ENCODE data around the gene ZBTB45. TPM values are rescaled to one million over a fixed set of nuclear protein-coding genes. Genes with fewer than 3 reads are reported as not detected.
A peak's percentile ranks its signal among the peaks of the same experiment; 100 is the strongest.
"Not testable (repeated sequence)": the region's sequence is repeated elsewhere in the genome, so short reads cannot be mapped to it uniquely, and the experiment has no call there.

ZBTB45 gene
- total and polyA plus RNA-seq, 5 experiments from 2014 or later, result 2.8 to 23.0 (median 5.3) TPM

DNA sequence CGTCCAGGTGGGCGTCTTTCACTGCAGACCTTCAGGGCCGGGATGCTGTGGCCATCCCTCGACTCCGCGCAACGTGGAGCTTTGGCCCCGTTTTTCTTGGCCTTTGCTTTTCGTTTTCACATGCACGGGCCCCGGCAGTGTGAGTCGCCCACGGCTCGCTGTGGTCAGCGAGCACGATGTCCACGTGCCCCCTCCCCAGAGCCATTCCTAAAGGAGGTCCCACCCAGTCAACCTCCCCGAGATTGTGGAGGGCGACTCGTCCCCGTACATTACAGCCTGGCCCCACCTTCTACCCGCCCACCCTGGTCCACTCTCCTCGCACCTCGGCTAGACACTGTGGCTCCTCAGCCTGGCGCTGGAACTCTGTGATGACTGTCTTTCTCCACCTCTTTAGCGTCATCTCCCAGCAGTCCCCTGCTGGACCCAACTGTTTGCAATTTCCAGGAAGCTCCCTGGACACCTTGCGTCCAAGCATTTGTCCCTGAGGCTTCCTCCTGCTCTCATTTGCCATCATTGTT, 43.1 kb downstream of the ZBTB45 start:
- H3K4me3 Mint-ChIP-seq, result peak overlapping the region; percentile 88 to 99 (median 96)
- H3K9me3 Mint-ChIP-seq, result no peaks in the 10 kb centered on the region
- H3K4me1 Mint-ChIP-seq, result peaks cover 7 to 22% (median 13%) of the 10 kb centered on the region in 4 donors
- no peaks in the 10 kb centered on the region for H3K27me3 Mint-ChIP-seq
- POLR2A ChIA-PET, result interaction anchor here (0.5 to 2.4 kb wide), 8 partner anchors 10 to 89 kb away, joined by 3 to 6 read pairs (median 4); partner anchors contain the start of genes CHMP2A, RPS5, ZBTB45 and ZNF324
- H3K36me3 Mint-ChIP-seq, result peaks cover 0 to 18% (median 0%) of the 10 kb centered on the region in 3 donors
- DNase-seq, result no peak
- ATAC-seq, result no peak
- H3K27ac Mint-ChIP-seq, result peak overlapping the region; percentile 94 to 100 (median 99)

DNA sequence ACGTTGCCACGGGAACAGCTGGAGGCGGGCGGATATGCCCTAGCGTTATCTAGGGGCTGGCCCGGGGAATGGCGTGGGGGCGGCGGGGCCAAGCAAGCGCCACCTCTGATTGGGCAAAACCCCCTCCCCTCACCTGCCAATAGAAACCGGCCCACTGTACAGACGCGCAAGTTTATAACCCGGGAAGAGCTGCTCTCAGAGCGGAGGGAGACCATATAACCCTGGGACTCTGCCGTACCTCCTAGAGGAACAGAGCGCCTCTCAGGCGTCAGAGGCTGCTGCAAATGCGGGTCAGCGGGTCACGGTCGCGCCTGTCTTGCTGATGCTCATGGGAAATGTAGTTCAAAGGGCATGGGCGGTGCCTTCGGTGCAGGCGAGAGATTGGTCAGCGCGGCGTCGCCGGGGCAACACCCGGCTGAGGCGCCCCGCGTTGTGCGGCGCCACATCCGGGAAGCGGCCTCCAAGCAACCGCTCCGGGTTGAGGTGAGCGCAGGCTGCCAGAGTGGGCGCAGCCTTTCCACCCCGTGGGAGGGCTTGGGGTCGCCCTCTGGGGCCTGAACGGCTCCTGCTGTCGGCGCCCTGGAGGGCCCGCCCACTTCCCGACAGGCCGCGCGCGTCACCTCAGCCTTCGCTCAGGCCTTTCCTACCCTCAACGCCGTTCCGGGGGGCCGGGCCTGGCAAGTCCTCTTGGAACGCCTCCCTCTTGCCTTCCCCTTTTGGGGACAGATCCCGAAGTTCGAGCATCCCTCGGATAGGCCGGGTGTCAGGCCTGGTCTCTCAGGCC, 43.7 kb downstream of the ZBTB45 start, which contains the start of gene ZNF446:
Gene ZNF446 (plus strand): TSS at position 639 of the 784 bp plus-strand sequence. CDS start 867 bp downstream, outside the sequence.
- POLR2A ChIA-PET, result interaction anchor here (0.5 to 2.4 kb wide), 14 partner anchors 9 to 661 kb away, joined by 3 to 6 read pairs (median 4); partner anchors contain the start of genes CHMP2A, RPS5, ZBTB45 and ZNF274
- Mint-ChIP-seq H3K9me3 (no peaks in the 10 kb centered on the region), H3K27ac (peak within 1 kb of the TSS; percentile 94 to 100 (median 99)), H3K4me3 (peak within 1 kb of the TSS; percentile 88 to 99 (median 96)), H3K27me3 (no peaks in the 10 kb centered on the region), H3K36me3 (peaks cover 0 to 18% (median 0%) of the 10 kb centered on the region in 3 donors), H3K4me1 (peaks cover 7 to 22% (median 13%) of the 10 kb centered on the region in 4 donors)
- ATAC-seq (peak; percentile 86 to 88), DNase-seq (peak; percentile 90 to 99 (median 97))

- Mint-ChIP-seq H3K27ac (peak overlapping the region; percentile 94 to 100 (median 99)), H3K36me3 (peaks cover 0 to 24% (median 3%) of the 10 kb centered on the region in 3 donors), H3K27me3 (no peaks in the 10 kb centered on the region), H3K4me3 (peak overlapping the region; percentile 88 to 99 (median 96)), H3K9me3 (no peaks in the 10 kb centered on the region), H3K4me1 (peaks cover 7 to 22% (median 13%) of the 10 kb centered on the region in 4 donors)
- ATAC-seq, result peak; percentile 11 to 32
- POLR2A ChIA-PET, result interaction anchor here (0.5 to 2.4 kb wide), 10 partner anchors 9 to 660 kb away, joined by 3 to 6 read pairs (median 4); partner anchors contain the start of genes CHMP2A, RPS5, ZBTB45 and ZNF274
- DNase-seq, result no peak
Observed at GRCh38 chr19:58474997-58475713, 44.5 kb downstream of the ZBTB45 start.

DNA sequence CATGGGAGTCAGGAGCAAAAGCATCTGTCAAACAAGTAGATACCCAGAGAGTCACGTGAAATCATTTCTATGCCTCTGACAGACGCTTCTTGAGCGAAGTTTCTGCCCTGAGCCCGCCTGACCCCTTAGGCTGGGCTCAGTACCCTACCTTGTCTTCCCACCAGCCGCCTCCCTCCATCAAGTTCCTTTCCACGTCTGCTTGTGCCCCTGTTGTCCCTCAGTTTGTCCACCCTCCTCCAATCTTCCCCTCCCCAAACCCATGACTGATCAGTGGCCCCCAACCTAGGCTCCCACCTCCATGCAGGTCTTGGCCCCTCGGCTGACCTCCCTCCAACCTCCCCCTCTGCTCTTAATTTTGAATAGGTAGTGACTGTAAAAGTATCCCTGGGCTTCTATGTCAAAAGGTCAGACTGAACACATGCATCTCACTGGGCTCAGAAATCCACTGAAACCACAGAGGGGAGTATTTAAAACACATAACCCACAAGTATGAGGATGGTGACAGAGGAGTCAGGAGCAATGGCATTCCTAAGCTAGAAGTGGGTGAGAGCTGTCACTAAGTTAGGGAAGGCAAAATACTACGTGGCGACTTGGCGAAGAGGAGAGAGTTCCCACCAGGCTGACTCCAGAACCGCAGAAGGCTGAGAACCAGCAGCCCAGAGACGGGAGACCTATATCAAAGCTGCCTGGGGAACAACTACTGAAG, 45.2 kb downstream of the ZBTB45 start:
- Mint-ChIP-seq H3K9me3 (no peaks in the 10 kb centered on the region), H3K36me3 (peaks cover 0 to 27% (median 3%) of the 10 kb centered on the region in 3 donors), H3K4me3 (peak overlapping the region in 9 of 10 donors; percentile 25 to 98 (median 64)), H3K4me1 (peaks cover 7 to 22% (median 13%) of the 10 kb centered on the region in 4 donors), H3K27me3 (no peaks in the 10 kb centered on the region), H3K27ac (peak overlapping the region in 9 of 10 donors; percentile 77 to 100 (median 99))
- POLR2A ChIA-PET, result interaction anchor here (1.1 to 2.4 kb wide), 4 partner anchors 8 to 88 kb away, joined by 3 to 6 read pairs (median 5); partner anchors contain the start of genes CHMP2A, ZNF324 and ZNF584
- DNase-seq (no peak), ATAC-seq (no peak)

GRCh38 chr19:58473775-58474174, 45.8 kb downstream of the ZBTB45 start:
- POLR2A ChIA-PET, result no interaction called here

GRCh38 chr19:58471736-58472135, 47.9 kb downstream of the ZBTB45 start:
- Mint-ChIP-seq H3K27ac (no peak overlapping the region), H3K27me3 (no peaks in the 10 kb centered on the region), H3K36me3 (peaks cover 0 to 25% (median 3%) of the 10 kb centered on the region in 3 donors), H3K4me3 (no peak overlapping the region), H3K9me3 (no peaks in the 10 kb centered on the region), H3K4me1 (peaks cover 16 to 39% (median 25%) of the 10 kb centered on the region in 4 donors)
- POLR2A ChIA-PET, result interaction anchor here (0.6 kb wide), 1 partner anchor 13 kb away, joined by 3 read pairs; no protein-coding TSS in a partner anchor
- no peak for ATAC-seq
- DNase-seq, result no peak

More at GRCh38 chr19:58473775-58474174, 45.8 kb downstream of the ZBTB45 start:
- ATAC-seq (no peak), DNase-seq (no peak)
- peaks cover 0 to 25% (median 3%) of the 10 kb centered on the region in 3 donors for H3K36me3 Mint-ChIP-seq
- peaks cover 7 to 29% (median 15%) of the 10 kb centered on the region in 4 donors for H3K4me1 Mint-ChIP-seq
- H3K27me3 Mint-ChIP-seq, result no peaks in the 10 kb centered on the region
- H3K4me3 Mint-ChIP-seq, result peak overlapping the region in 5 of 10 donors; percentile 24 to 65 (median 50)
- no peaks in the 10 kb centered on the region for H3K9me3 Mint-ChIP-seq
- H3K27ac Mint-ChIP-seq, result peak overlapping the region in 8 of 10 donors; percentile 38 to 100 (median 97)

- DNase-seq, ATAC-seq, H3K4me3 Mint-ChIP-seq, H3K9me3 Mint-ChIP-seq, H3K27me3 Mint-ChIP-seq: not testable (repeated sequence)
- POLR2A ChIA-PET, result interaction anchor here (0.6 to 1.4 kb wide), 2 partner anchors 13 to 31 kb away, joined by 3 to 4 read pairs; partner anchors contain the start of gene ZNF132
- Mint-ChIP-seq H3K36me3 (peaks cover 0 to 25% (median 3%) of the 10 kb centered on the region in 3 donors), H3K27ac (peak overlapping the region in 2 of 10 donors; percentile 34 to 52), H3K4me1 (peaks cover 15 to 41% (median 27%) of the 10 kb centered on the region in 4 donors)
Observed at GRCh38 chr19:58470837-58471543, 48.6 kb downstream of the ZBTB45 start.

DNA sequence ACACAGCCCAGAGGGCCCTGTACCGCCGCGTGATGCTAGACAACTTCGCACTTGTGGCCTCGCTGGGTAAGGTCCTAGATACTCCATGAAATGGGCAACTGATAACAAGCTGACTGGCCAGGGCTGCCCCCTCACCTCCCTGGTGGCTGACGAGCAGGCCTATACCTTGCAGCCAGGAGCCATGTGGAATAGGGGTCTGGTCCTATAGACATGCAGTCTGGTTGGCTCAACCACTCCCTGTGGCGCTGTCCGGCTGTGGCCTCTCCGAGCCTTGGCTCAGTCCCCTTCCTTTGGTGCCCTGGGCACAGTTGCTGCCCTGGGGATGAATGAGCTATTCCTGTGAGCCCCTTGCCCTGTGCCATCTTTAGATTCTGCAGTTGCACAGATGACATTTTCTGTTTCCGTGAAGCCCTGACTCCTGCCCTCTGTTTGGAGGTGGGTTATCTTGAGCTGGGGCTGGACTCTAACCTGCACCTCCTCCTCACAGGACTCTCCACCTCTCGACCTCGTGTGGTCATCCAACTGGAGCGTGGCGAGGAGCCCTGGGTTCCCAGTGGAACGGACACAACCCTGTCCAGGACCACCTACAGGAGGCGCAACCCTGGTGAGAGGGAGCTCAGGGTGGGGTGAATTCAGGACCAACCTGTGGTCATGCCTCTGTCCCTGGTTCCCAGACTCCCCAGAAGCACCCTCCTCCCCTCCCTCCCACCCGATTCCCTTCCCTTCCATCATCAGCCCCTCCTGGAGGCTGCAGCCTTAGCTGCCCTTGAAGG, 50.2 kb downstream of the ZBTB45 start:
- no peak for DNase-seq
- Mint-ChIP-seq H3K27me3 (no peaks in the 10 kb centered on the region), H3K9me3 (no peaks in the 10 kb centered on the region), H3K36me3 (peaks cover 0 to 25% (median 3%) of the 10 kb centered on the region in 3 donors), H3K4me1 (peaks cover 10 to 31% (median 24%) of the 10 kb centered on the region in 4 donors), H3K4me3 (peak overlapping the region in 8 of 10 donors; percentile 25 to 91 (median 86)), H3K27ac (peak overlapping the region in 5 of 10 donors; percentile 43 to 71 (median 66))
- no peak for ATAC-seq
- POLR2A ChIA-PET, result interaction anchor here (1.4 kb wide), 3 partner anchors 30 to 286 kb away, joined by 3 to 5 read pairs (median 4); partner anchors contain the start of genes ZNF132 and ZNF274

GRCh38 chr19:58468216-58468839, 51.3 kb downstream of the ZBTB45 start:
- Mint-ChIP-seq H3K36me3 (peaks cover 0 to 25% (median 3%) of the 10 kb centered on the region in 3 donors), H3K4me1 (peaks cover 10 to 28% (median 23%) of the 10 kb centered on the region in 4 donors), H3K4me3 (peak overlapping the region; percentile 68 to 91 (median 86)), H3K27me3 (no peaks in the 10 kb centered on the region), H3K27ac (peak overlapping the region; percentile 26 to 99 (median 76)), H3K9me3 (no peaks in the 10 kb centered on the region)
- POLR2A ChIA-PET, result interaction anchor here (0.5 to 1.4 kb wide), 2 partner anchors 77 to 285 kb away, joined by 4 to 5 read pairs; partner anchors contain the start of gene ZNF274
- ATAC-seq, result no peak
- DNase-seq, result no peak
